Endothelial cell (in vitro differentiated cells): ENCODE measurements around the gene CADM1. TPM values are rescaled to one million over a fixed set of nuclear protein-coding genes. Genes with fewer than 3 reads are reported as not detected.

Experiments
- DNase-seq: peaks from one replicate; pipeline ENCODE4 v3.0.0; 2021; ENCODE audit warnings: low spot score
- H3K27ac Mint-ChIP-seq: one replicate; pipeline ENCODE4 v1.8.0; 2021; ENCODE audit warnings: mixed read lengths, inconsistent platforms; ENCODE audit not compliant: unreplicated experiment
- H3K27me3 Mint-ChIP-seq: one replicate; pipeline ENCODE4 v1.8.0; 2021; ENCODE audit warnings: mild to moderate bottlenecking, moderate library complexity, mixed read lengths, inconsistent platforms; ENCODE audit not compliant: unreplicated experiment
- H3K36me3 Mint-ChIP-seq: one replicate; pipeline ENCODE4 v1.8.0; 2021; ENCODE audit warnings: mild to moderate bottlenecking, low read depth, mixed read lengths, inconsistent platforms; ENCODE audit not compliant: unreplicated experiment
- H3K4me1 Mint-ChIP-seq: one replicate; pipeline ENCODE4 v1.8.0; 2021; ENCODE audit warnings: mild to moderate bottlenecking, mixed read lengths, inconsistent platforms; ENCODE audit not compliant: unreplicated experiment
- H3K4me3 Mint-ChIP-seq: one replicate; pipeline ENCODE4 v1.8.0; 2021; ENCODE audit warnings: mild to moderate bottlenecking, mixed read lengths, inconsistent platforms; ENCODE audit not compliant: unreplicated experiment
- H3K9me3 Mint-ChIP-seq: one replicate; pipeline ENCODE4 v1.8.0; 2021; ENCODE audit warnings: mixed read lengths, inconsistent platforms; ENCODE audit not compliant: unreplicated experiment
- total RNA-seq: library from RNA; stranded (reverse); fragmentation: NEBNext Ultra II Directional; extraction: Animal tissue kit (Norgen Biotek cat#: 25700); gene quantifications from one replicate; pipeline ENCODE4 v1.2.1, GENCODE V29; 2021; ENCODE audit not compliant: unreplicated experiment
- TF ChIP-seq, protein P1 (sequence below): fragments of 200-600 bp; sonication (generic); IDR thresholded peaks from one replicate; pipeline ENCODE4 v1.5.0; 2021; ENCODE audit warnings: antibody characterized with exemption; ENCODE audit not compliant: unreplicated experiment

The CADM1 gene
- total RNA-seq, 1 donor from 2014 or later: 65.5 TPM

DNA sequence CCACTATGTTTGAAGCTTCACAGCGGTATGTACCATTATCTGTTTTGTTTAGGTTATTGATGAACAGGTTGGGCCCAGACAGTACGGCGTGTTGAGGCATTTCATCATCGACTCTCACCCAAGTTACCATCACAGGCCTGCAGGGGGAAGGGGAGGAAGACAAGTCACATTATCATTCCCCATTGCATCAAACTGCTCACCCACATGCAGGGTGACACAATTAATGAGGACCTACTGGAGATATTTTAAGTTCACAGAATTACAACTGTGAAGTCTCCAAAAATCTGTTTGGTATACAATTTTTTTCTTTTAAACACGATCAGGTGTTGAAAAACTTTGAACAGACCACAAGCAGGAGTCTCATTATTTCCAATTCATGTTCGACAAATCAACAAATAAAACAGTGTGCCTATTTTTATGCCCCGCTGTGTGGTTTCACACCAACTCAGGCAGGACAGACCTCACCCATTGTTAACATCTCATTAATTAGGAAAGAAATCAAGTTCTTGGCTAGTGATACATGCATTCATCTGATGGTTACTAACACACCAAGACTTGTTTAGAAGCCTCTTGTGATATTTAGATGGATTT is 289.5 kb downstream of the CADM1 start:
- no peaks in the 10 kb centered on the region for H3K36me3 Mint-ChIP-seq
- no peak overlapping the region for H3K27ac Mint-ChIP-seq
- DNase-seq: no peak
- peaks cover 2% of the 10 kb centered on the region for H3K27me3 Mint-ChIP-seq
- no peaks in the 10 kb centered on the region for H3K4me1 Mint-ChIP-seq
- H3K4me3 Mint-ChIP-seq: no peak overlapping the region
- H3K9me3 Mint-ChIP-seq: no peaks in the 10 kb centered on the region
- TF ChIP-seq, protein P1, sequence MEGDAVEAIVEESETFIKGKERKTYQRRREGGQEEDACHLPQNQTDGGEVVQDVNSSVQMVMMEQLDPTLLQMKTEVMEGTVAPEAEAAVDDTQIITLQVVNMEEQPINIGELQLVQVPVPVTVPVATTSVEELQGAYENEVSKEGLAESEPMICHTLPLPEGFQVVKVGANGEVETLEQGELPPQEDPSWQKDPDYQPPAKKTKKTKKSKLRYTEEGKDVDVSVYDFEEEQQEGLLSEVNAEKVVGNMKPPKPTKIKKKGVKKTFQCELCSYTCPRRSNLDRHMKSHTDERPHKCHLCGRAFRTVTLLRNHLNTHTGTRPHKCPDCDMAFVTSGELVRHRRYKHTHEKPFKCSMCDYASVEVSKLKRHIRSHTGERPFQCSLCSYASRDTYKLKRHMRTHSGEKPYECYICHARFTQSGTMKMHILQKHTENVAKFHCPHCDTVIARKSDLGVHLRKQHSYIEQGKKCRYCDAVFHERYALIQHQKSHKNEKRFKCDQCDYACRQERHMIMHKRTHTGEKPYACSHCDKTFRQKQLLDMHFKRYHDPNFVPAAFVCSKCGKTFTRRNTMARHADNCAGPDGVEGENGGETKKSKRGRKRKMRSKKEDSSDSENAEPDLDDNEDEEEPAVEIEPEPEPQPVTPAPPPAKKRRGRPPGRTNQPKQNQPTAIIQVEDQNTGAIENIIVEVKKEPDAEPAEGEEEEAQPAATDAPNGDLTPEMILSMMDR: no peak

DNA sequence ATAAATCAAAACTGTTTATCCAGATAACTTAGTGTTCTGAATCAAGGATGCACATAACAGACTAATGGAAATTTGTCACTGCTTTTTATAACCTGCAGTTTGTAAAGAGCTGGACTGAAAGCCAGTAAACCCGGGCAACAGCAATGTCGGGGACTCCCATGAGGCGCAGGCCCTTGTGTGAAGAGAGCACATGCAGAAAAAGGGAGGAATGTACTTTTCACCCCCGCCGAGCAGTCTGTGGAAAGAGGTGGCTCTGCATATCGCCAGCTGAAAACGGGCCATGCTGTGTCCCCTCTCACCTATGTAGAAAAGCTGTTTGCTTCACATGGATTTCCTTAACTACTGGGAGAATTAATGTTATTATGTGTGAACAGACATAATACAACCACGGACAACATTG is 291.2 kb downstream of the CADM1 start:
- Mint-ChIP-seq H3K9me3 (no peaks in the 10 kb centered on the region), H3K4me1 (peaks cover 4% of the 10 kb centered on the region), H3K27ac (no peak overlapping the region), H3K36me3 (no peaks in the 10 kb centered on the region), H3K27me3 (peaks cover 2% of the 10 kb centered on the region), H3K4me3 (no peak overlapping the region)
- TF ChIP-seq, protein P1: no peak
- DNase-seq: no peak

DNA sequence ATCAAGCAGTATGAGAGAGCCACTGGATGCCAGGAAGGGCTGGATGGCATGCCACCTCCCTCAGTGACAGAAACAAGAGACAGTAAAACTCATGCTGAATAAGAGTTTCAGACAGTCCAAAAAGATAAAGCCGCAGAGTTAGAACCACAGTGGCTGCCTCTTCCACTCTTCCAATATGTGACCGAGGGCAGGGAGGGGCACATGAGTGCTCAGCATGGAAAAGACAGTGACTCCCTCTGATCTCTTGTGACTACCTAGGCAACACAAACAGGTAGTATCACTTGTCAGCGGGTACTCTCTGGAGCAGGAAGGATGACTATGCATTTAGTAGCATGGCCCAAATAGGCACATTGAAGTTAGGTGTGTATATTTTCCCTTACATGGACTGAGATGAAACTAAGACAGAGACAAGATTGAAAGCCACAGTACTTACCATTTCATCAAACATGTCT is 295.4 kb downstream of the CADM1 start:
- no peak overlapping the region for H3K4me3 Mint-ChIP-seq
- TF ChIP-seq, protein P1: no peak
- no peak overlapping the region for H3K27ac Mint-ChIP-seq
- H3K4me1 Mint-ChIP-seq: peaks cover 27% of the 10 kb centered on the region
- DNase-seq: no peak
- H3K27me3 Mint-ChIP-seq: peaks cover 2% of the 10 kb centered on the region
- no peaks in the 10 kb centered on the region for H3K36me3 Mint-ChIP-seq
- no peaks in the 10 kb centered on the region for H3K9me3 Mint-ChIP-seq

DNA sequence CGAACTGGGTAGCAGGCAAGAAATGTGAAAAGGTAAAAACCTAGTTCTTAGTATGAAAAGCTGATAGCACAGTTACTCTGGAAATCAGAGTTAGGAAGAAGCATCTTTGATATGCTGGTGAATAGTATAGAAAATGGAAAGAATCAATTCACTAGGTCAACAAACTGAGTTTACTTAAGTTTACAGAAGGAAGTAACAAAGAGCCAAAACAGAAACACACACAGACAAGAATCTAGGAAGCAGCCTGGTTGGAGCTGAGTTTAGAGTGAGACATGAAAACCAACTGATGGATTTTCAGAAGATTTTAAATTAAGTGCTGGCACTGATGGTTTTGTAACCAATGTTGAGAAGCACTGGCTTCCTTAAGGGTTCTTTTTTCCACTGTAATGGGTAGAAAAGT is 296.3 kb downstream of the CADM1 start:
- H3K4me1 Mint-ChIP-seq: peaks cover 31% of the 10 kb centered on the region
- no peaks in the 10 kb centered on the region for H3K27me3 Mint-ChIP-seq
- no peaks in the 10 kb centered on the region for H3K9me3 Mint-ChIP-seq
- no peak overlapping the region for H3K4me3 Mint-ChIP-seq
- TF ChIP-seq, protein P1: no peak
- no peak for DNase-seq
- no peaks in the 10 kb centered on the region for H3K36me3 Mint-ChIP-seq
- H3K27ac Mint-ChIP-seq: no peak overlapping the region

DNA sequence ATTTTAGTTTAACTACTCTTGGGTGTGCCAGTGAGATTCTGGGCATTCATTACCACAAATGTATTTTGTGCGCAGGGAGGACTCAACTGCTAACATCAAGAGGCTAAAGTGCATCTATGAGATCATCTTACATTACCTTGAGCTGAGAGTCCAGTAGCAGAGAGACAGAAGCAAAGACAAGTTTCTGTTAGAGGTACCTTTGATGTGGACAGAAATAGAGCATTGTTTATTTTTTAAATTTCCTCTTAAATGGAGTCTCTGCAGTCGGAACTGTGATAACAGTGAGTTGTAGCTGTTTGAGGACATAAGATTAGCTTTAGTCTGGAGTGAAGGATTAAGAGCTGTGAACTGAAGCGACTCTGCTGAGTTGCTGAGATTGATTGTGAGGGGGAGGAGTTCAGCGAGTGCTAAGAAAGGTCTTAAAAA is 297.0 kb downstream of the CADM1 start:
- TF ChIP-seq, protein P1: no peak
- H3K27me3 Mint-ChIP-seq: no peaks in the 10 kb centered on the region
- H3K27ac Mint-ChIP-seq: no peak overlapping the region
- H3K4me3 Mint-ChIP-seq: no peak overlapping the region
- peaks cover 36% of the 10 kb centered on the region for H3K4me1 Mint-ChIP-seq
- H3K9me3 Mint-ChIP-seq: no peaks in the 10 kb centered on the region
- H3K36me3 Mint-ChIP-seq: no peaks in the 10 kb centered on the region
- DNase-seq: no peak
